HepG2 (cell line): ENCODE data around the gene RIPOR3. TPM values are rescaled to one million over a fixed set of nuclear protein-coding genes. Genes with fewer than 3 reads are reported as not detected.

Source experiments
- CBX1 ChIP-seq: IDR thresholded peaks from one replicate; pipeline ENCODE4 v1.6.1; 2016; ENCODE audit warnings: antibody characterized with exemption, low read depth
- GATAD1 ChIP-seq: IDR thresholded peaks from 2 replicates; pipeline ENCODE4 v1.6.1; 2016; ENCODE audit warnings: missing genetic modification reagents, missing compliant biosample characterization
- HBP1 ChIP-seq: IDR thresholded peaks from 2 replicates; pipeline ENCODE4 v1.6.1; 2016; ENCODE audit warnings: low read depth, control low read depth
- KDM5A ChIP-seq: fragments of 200-600 bp; sonication (generic); IDR thresholded peaks from 2 replicates; pipeline ENCODE4 v1.7.0; 2018; ENCODE audit warnings: antibody characterized with exemption, mild to moderate bottlenecking, low read length, borderline replicate concordance
- LBX2 ChIP-seq: sonication (generic); formaldehyde crosslinking; IDR thresholded peaks from 2 replicates; pipeline ENCODE4 v1.5.0; 2020; ENCODE audit warnings: missing genetic modification reagents, mild to moderate bottlenecking, borderline replicate concordance
- NCOA5 ChIP-seq: sonication (generic); formaldehyde crosslinking; IDR thresholded peaks from 2 replicates; pipeline ENCODE4 v1.4.0; 2020; ENCODE audit warnings: missing genetic modification reagents
- NFYB ChIP-seq: sonication (generic); formaldehyde crosslinking; IDR thresholded peaks from 2 replicates; pipeline ENCODE4 v1.4.0; 2020; ENCODE audit warnings: missing genetic modification reagents
- PITX1 ChIP-seq: sonication (generic); formaldehyde crosslinking; IDR thresholded peaks from 2 replicates; pipeline ENCODE4 v1.5.1; 2020; ENCODE audit warnings: mild to moderate bottlenecking, missing genetic modification reagents
- SKI ChIP-seq: fragments of 450-650 bp; IDR thresholded peaks from one replicate; pipeline ENCODE4 v1.6.1; 2018; ENCODE audit warnings: mild to moderate bottlenecking; ENCODE audit not compliant: partially characterized antibody
- THRA ChIP-seq: sonication (generic); formaldehyde crosslinking; IDR thresholded peaks from 2 replicates; pipeline ENCODE4 v1.4.0; 2020; ENCODE audit warnings: missing genetic modification reagents, borderline replicate concordance
- ZGPAT ChIP-seq: IDR thresholded peaks from 2 replicates; pipeline ENCODE4 v1.6.1; 2016; ENCODE audit warnings: mild to moderate bottlenecking
- ZNF276 ChIP-seq: sonication (generic); formaldehyde crosslinking; IDR thresholded peaks from 2 replicates; pipeline ENCODE4 v1.4.0; 2020; ENCODE audit warnings: mild to moderate bottlenecking, low read depth, missing genetic modification reagents
- ZNF281 ChIP-seq: sonication (generic); formaldehyde crosslinking; IDR thresholded peaks from 2 replicates; pipeline ENCODE4 v1.4.0; 2020; ENCODE audit warnings: missing genetic modification reagents, borderline replicate concordance
- ZNF644 ChIP-seq: IDR thresholded peaks from 2 replicates; pipeline ENCODE4 v1.6.1; 2016; ENCODE audit warnings: low read depth
- polyA plus RNA-seq, 8 experiments: library from polyadenylated mRNA; depleted of rRNA in 3 of 8; stranded (reverse) in 7 of 8; unstranded in 1 of 8; fragments of >200 nt; fragmentation: Illumina TruSeq in 4 of 8; extraction: Trizol in 4 of 8; gene quantifications; 2 replicates each; pipeline versions ENCODE4 v1.2.1 to v1.2.3, GENCODE V29; 2011 to 2016; ENCODE audit warnings: low read depth in 4 of 8, missing spikeins in 1 of 8, mixed read lengths in 1 of 8; ENCODE audit not compliant: insufficient read depth in 1 of 8
- total RNA-seq, 5 experiments: library from RNA; depleted of rRNA; stranded (reverse); fragments of >200 nt; fragmentation: Illumina TruSeq; extraction: Trizol; gene quantifications; 2 replicates each; pipeline ENCODE4 v1.2.3, GENCODE V29; 2016; ENCODE audit warnings: low read depth in 1 of 5

RIPOR3 gene
- total and polyA plus RNA-seq, 2 of the 13 experiments (the other 11 are each of a cell fraction or from before 2014, with no cell fraction given) = 0.18 TPM; not detected in 1

GRCh38 chr20:50678169-50678898 is 13.0 kb downstream of the RIPOR3 start (continued):
- TF ChIP-seq KDM5A (no peak), ZNF644 (0 out of 2 replicates have a peak, but pooled peaks have one; percentile 35), GATAD1 (CRISPR knock-in tag) (0 out of 2 replicates have a peak, but pooled peaks have one; percentile 1), SKI (peak; percentile 95), NFYB (CRISPR knock-in tag) (no peak), CBX1 (peak; percentile 54), PITX1 (peak; percentile 51; the same call in 1 of the 2 replicates), LBX2 (CRISPR knock-in tag) (no peak), ZGPAT (CRISPR knock-in tag) (peak; percentile 54; the same call in 1 of the 2 replicates), HBP1 (CRISPR knock-in tag) (no peak), ZNF276 (CRISPR knock-in tag) (0 out of 2 replicates have a peak, but pooled peaks have one; percentile 27), ZNF281 (peak; percentile 80), NCOA5 (CRISPR knock-in tag) (no peak), THRA (peak; percentile 79; the same call in 1 of the 2 replicates)
